ENCODE results near the gene PHKA2.
"Not testable (repeated sequence)": the region's sequence is repeated elsewhere in the genome, so short reads cannot be mapped to it uniquely, and the experiment has no call there.

PHKA2 gene

DNA sequence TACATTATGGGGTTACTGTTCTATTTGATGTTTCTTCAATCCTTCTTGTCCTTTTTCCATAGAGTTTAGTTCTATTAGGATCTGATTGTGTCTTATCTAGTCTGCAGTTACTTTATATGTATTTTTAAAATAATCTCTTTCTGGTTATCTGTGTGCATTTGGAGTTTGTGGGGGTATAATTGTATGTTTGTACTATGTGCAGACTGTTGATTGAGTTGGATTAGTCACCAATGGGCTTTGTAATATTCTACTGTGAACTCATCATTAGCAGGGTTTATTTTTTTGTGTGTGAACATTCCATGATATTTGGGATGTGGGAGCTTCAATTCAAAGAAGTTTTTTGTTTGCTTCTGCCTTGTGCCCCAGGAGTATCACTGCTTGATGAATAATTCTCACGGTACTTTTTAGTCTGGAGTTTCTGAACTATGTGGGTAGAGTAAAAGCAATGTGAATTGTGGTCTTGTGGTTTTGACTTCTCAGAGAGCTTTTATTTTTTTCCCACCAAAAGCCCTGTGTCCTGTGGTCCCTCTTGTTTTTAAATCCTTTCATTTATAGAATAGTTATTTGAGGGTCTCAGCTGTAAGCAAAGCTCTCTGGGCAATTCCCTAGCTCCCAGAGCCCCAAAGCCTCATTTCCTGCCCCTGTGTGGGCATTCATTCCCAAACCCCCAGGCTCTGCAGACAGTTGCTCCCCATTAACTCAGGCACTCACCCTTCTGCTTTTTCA lies 127.8 kb downstream of the PHKA2 start:
- DNase-seq, result no peak

DNA sequence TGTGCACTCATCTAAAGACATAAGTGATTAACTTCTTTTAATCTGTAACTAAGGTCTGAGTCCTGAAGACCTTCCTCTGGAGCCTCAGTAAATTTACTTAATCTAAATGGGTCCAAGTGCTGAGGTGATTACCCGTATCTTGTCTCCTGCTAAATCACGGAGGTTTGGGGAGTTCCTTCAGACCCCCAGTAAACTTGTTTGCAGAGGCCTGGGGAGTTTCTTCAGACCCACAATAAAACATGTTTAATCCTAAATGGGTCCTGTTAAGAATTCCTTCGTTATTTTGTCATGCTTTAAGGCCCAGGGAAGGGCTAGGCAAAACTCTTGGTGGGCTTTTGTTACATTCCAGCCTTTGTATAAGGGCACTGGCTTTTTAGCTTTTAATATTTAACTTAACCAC lies 136.0 kb downstream of the PHKA2 start:
- DNase-seq, result not testable (repeated sequence)

Data from NCI-H82 (cell line).